Prostate gland (tissue), 2 donors: ENCODE data around the gene ACACA. TPM values are rescaled to one million over a fixed set of nuclear protein-coding genes. Genes with fewer than 3 reads are reported as not detected.

Experiments
- DNase-seq: peaks from one replicate; pipeline ENCODE4 v3.0.0-alpha.2; 2019; ENCODE audit warnings: low spot score
- H3K27ac ChIP-seq, 2 donors: fragments of 200-600 bp; sonication (generic); 2 replicates each; pipeline ENCODE4 v1.5.1; 2017 to 2019
- H3K27me3 ChIP-seq: fragments of 200-600 bp; sonication (generic); replicated peaks from 2 replicates; pipeline ENCODE4 v1.5.1; 2019; ENCODE audit not compliant: insufficient read depth
- H3K36me3 ChIP-seq, 2 donors: fragments of 200-600 bp; sonication (generic); 1 replicate in 1 of 2; 2 replicates in 1 of 2; pipeline versions ENCODE4 v1.5.1 to v1.8.1; 2017 to 2019
- H3K4me1 ChIP-seq: fragments of 200-600 bp; sonication (generic); replicated peaks from 2 replicates; pipeline ENCODE4 v1.5.1; 2019
- H3K4me3 ChIP-seq, 2 donors: fragments of 200-600 bp; sonication (generic); 2 replicates each; pipeline ENCODE4 v1.5.1; 2017 to 2019
- H3K9me3 ChIP-seq: fragments of 200-600 bp; sonication (generic); 2 replicates; pipeline ENCODE4 v1.5.1; 2017
- CTCF ChIP-seq, 4 experiments: fragments of 200-600 bp in 2 of 4; fragments of 450-650 bp in 2 of 4; sonication (generic) in 2 of 4; IDR thresholded peaks; 1 replicate in 3 of 4; 2 replicates in 1 of 4; pipeline ENCODE4 v1.5.1; 2016 to 2019; ENCODE audit warnings: antibody characterized with exemption in 4 of 4, mild to moderate bottlenecking in 2 of 4, moderate library complexity in 2 of 4
- POLR2A ChIP-seq: fragments of 450-650 bp; IDR thresholded peaks from one replicate; pipeline ENCODE4 v1.6.1; 2016; ENCODE audit warnings: antibody characterized with exemption, mild to moderate bottlenecking
- POLR2AphosphoS5 ChIP-seq: sonication (generic); formaldehyde crosslinking; IDR thresholded peaks from one replicate; pipeline ENCODE4 v1.6.1; 2017; ENCODE audit warnings: antibody characterized with exemption
- WGBS: methylation state at CpG from one replicate; pipeline ENCODE4 v1.1.5; 2018; 5-methylcytosine and 5-hydroxymethylcytosine counted together
- intact Hi-C: fragments of 100-400 bp; cut with DNase I; formaldehyde crosslinking; loops from one replicate; pipeline ENCODE4 v1.14.2; 2022
- total RNA-seq, 2 donors: library from RNA; depleted of rRNA; stranded (reverse); fragments of >200 nt; gene quantifications; one replicate each; pipeline ENCODE4 v1.1.0, GENCODE V29; 2016

The ACACA gene
- total RNA-seq, 2 donors from 2014 or later = 54.2 to 71.3 TPM

- 95% methylated on average over 1 of the region's 1 CpG for WGBS
- no peak for DNase-seq
- no peak for TF ChIP-seq CTCF (IDR thresholded peaks at IDR 0.05)
- no peak for TF ChIP-seq POLR2A
- intact Hi-C loops = no loop called here
- H3K4me3 ChIP-seq = no peak overlapping the region
- no peaks in the 10 kb centered on the region for H3K27me3 ChIP-seq
- no peaks in the 10 kb centered on the region for H3K4me1 ChIP-seq
- no peaks in the 10 kb centered on the region for H3K36me3 ChIP-seq
- H3K27ac ChIP-seq = no peak overlapping the region
- H3K9me3 ChIP-seq = no peaks in the 10 kb centered on the region
These were observed 172.5 kb downstream of the ACACA start for GRCh38 chr17:37234106-37234505.

DNA sequence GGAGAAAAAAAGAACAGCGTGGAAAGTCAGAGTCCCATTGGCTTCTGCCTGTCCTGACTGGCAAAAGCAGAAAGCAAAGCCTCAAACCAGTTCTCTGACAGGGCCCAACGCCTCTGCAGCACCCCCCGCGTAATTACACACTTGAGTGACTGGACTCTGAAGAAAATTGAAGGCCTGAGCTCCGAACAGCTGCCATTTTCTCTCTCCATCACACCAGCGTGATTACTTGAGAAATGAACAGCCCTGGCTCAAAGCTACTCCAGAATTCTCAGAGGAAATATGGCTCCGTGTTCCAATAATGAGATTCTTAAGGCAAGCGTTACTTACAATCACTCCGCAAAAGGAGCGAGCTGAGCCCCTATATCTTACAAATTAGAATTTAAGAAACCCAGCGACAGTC lies 173.6 kb downstream of the ACACA start:
- Histone ChIP-seq H3K36me3 (no peaks in the 10 kb centered on the region), H3K27ac (no peak overlapping the region), H3K4me1 (no peaks in the 10 kb centered on the region), H3K9me3 (no peaks in the 10 kb centered on the region), H3K27me3 (no peaks in the 10 kb centered on the region), H3K4me3 (no peak overlapping the region)
- no peak for DNase-seq
- intact Hi-C loops = no loop called here
- WGBS = 86% methylated on average over 11 of the region's 11 CpGs
- TF ChIP-seq POLR2AphosphoS5 = no peak
- TF ChIP-seq POLR2A = no peak
- no peak for TF ChIP-seq CTCF (IDR thresholded peaks at IDR 0.05)

- H3K4me1 ChIP-seq = no peaks in the 10 kb centered on the region
- intact Hi-C loops = no loop called here
- WGBS = 90% methylated on average over 2 of the region's 2 CpGs
These were observed 174.7 kb downstream of the ACACA start for GRCh38 chr17:37231887-37232286.

DNA sequence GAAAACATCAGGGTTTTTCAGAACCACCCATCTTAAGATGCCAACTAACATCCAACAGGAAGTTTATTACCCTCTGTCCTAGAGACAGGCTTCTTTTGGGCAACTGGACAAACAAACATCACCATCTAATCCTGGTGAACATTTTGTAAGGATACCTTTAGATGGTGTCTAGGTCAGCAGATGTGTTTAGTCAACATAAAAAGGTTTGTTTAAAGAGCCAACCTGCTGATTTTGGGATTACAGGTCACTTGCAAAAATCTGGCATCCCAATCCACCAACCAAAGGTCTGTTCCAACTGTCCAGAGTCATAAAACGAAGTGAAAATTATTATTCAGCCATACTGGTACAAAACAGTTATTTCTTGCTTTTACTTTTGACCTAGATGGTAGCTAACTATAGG lies 176.0 kb downstream of the ACACA start:
- Histone ChIP-seq H3K4me3 (no peak overlapping the region), H3K9me3 (no peaks in the 10 kb centered on the region), H3K27me3 (no peaks in the 10 kb centered on the region), H3K4me1 (no peaks in the 10 kb centered on the region), H3K27ac (no peak overlapping the region), H3K36me3 (no peaks in the 10 kb centered on the region)
- DNase-seq = no peak
- 96% methylated on average over 1 of the region's 1 CpG for WGBS
- intact Hi-C loops = no loop called here
- no peak for TF ChIP-seq POLR2AphosphoS5

More at GRCh38 chr17:37231887-37232286, 174.7 kb downstream of the ACACA start:
- no peak overlapping the region for H3K4me3 ChIP-seq
- no peaks in the 10 kb centered on the region for H3K27me3 ChIP-seq
- DNase-seq = no peak
- H3K36me3 ChIP-seq = no peaks in the 10 kb centered on the region
- no peak overlapping the region for H3K27ac ChIP-seq
- H3K9me3 ChIP-seq = no peaks in the 10 kb centered on the region
- no peak for TF ChIP-seq POLR2A
- no peak for TF ChIP-seq POLR2AphosphoS5
- no peak for TF ChIP-seq CTCF (IDR thresholded peaks at IDR 0.05)

- no peak for DNase-seq
- no peaks in the 10 kb centered on the region for H3K27me3 ChIP-seq
- no peaks in the 10 kb centered on the region for H3K4me1 ChIP-seq
- no peak for TF ChIP-seq CTCF (IDR thresholded peaks at IDR 0.05)
- TF ChIP-seq POLR2A = no peak
- no peak for TF ChIP-seq POLR2AphosphoS5
- no peaks in the 10 kb centered on the region for H3K36me3 ChIP-seq
- intact Hi-C loops = loop anchor here (10.0 kb wide), 1 partner anchor 601 kb away; no protein-coding TSS in a partner anchor
- H3K4me3 ChIP-seq = no peak overlapping the region
- WGBS = 64% methylated on average over 4 of the region's 4 CpGs
- no peaks in the 10 kb centered on the region for H3K9me3 ChIP-seq
- H3K27ac ChIP-seq = no peak overlapping the region
These were observed 181.2 kb downstream of the ACACA start for GRCh38 chr17:37225465-37225864.
